Heart right ventricle (tissue), 16 donors: ENCODE data around the gene GTF2F2. TPM values are rescaled to one million over a fixed set of nuclear protein-coding genes. Genes with fewer than 3 reads are reported as not detected.

Experiments
- ATAC-seq, 8 donors: fragments of 200-7000 bp; cut with Tn5 transposase; one replicate each; pipeline ENCODE4 v1.9.1; 2020; ENCODE audit warnings: mild to moderate bottlenecking in 8 of 8, moderate library complexity in 8 of 8, moderate number of reproducible peaks in 1 of 8
- DNase-seq, 2 donors: peaks; one replicate each; pipeline ENCODE4 v3.0.0-alpha.2; 2020
- H3K27ac ChIP-seq, 10 donors: fragments of 200-600 bp; sonication (generic) in 2 of 10; one replicate each; pipeline versions ENCODE4 v1.5.0 to v1.8.0; 2020 to 2022; ENCODE audit warnings: mild to moderate bottlenecking in 3 of 10
- H3K27me3 ChIP-seq, 7 donors: fragments of 200-600 bp; one replicate each; pipeline ENCODE4 v1.8.0; 2021 to 2022; ENCODE audit warnings: mild to moderate bottlenecking in 2 of 7
- H3K36me3 ChIP-seq, 9 donors: fragments of 200-600 bp; sonication (generic) in 1 of 9; one replicate each; pipeline versions ENCODE4 v1.5.0 to v1.8.0; 2020 to 2022; ENCODE audit warnings: mild to moderate bottlenecking in 2 of 9
- H3K4me1 ChIP-seq, 9 donors: fragments of 200-600 bp; sonication (generic) in 1 of 9; one replicate each; pipeline versions ENCODE4 v1.5.0 to v1.8.0; 2020 to 2022; ENCODE audit warnings: mild to moderate bottlenecking in 4 of 9
- H3K4me3 ChIP-seq, 10 donors: fragments of 200-600 bp; sonication (generic) in 2 of 10; one replicate each; pipeline versions ENCODE4 v1.5.0 to v1.8.0; 2020 to 2022; ENCODE audit warnings: mild to moderate bottlenecking in 7 of 10, moderate library complexity in 2 of 10
- H3K9me3 ChIP-seq, 11 donors: fragments of 200-600 bp in 10 of 11; sonication (generic) in 2 of 11; one replicate each; pipeline versions ENCODE4 v1.5.0 to v1.8.0; 2013 to 2022; ENCODE audit warnings: mild to moderate bottlenecking in 2 of 11, control low read depth in 1 of 11, moderate library complexity in 1 of 11
- WGBS, 2 donors: extraction: QIAGEN DNeasy Blood & Tissue Kit; methylation state at CpG; one replicate each; pipeline ENCODE4 v1.1.7; 2013; ENCODE audit warnings: inconsistent platforms in 1 of 2; 5-methylcytosine and 5-hydroxymethylcytosine counted together
- intact Hi-C, 10 donors: fragments of 100-400 bp; cut with DNase I; formaldehyde crosslinking; loops; one replicate each; pipeline versions ENCODE4 v1.11.1 to v1.14.2; 2022
- polyA plus RNA-seq, 2 donors: library from polyadenylated mRNA; stranded (reverse); fragments of 200-250 nt; gene quantifications; one replicate each; pipeline ENCODE4 v1.2.3, GENCODE V29; 2013
- total RNA-seq, 10 donors: library from RNA; stranded (reverse); fragmentation: NEBNext Ultra II Directional in 3 of 10; extraction: Animal tissue kit (Norgen Biotek cat#: 25700) in 3 of 10; gene quantifications; one replicate each; pipeline versions ENCODE4 v1.2.1 to v1.2.4, GENCODE V29; 2021 to 2023
- TF ChIP-seq, protein P1 (sequence below), 9 donors: fragments of 200-600 bp; sonication (generic) in 2 of 9; IDR thresholded peaks; one replicate each; pipeline versions ENCODE4 v1.5.0 to v1.8.0; 2021 to 2022; ENCODE audit warnings: antibody characterized with exemption in 9 of 9, mild to moderate bottlenecking in 5 of 9, moderate library complexity in 1 of 9
- donor health status: Arrhythmogenic right ventricular cardiomyopathy.
- donor health status: ischemic (EF 13 %, LVEDD 7.1; RV severe dilation, severe dysfunction).
- donor health status: healthy with polysubstance abuse.
- donor health status: DM: no; HTN: yes; CAD: no.
- donor health status: DM: no; HTN: no; CAD: no.
- donor health status: ischemic (EF 25% LVEDD 6.9; RV normal size, moderate dysfunction).
- donor health status: ischemic (EF 25% LVEDD 5.7; RV mildly dilated, moderate dysfunction).
- donor health status: healthy.
- donor health status: DM: yes; HTN: yes; CAD: no.
- donor health status: Ischemic cardiomyopathy.
- donor health status: ischemic (EF 35%, LVEDD 5.7; RV mildly dilated, moderate dysfunction).
- donor health status: nonischemic (EF 11% LVEDD 7.7; RV severe dilation, severe dysfunction).
- donor health status: DM: yes; HTN: yes; CAD: no.
- donor health status: PGD.
- donor health status: ischemic (EF 29% LVEDD 5.4; RV normal size, mild dysfunction).
- donor health status: nonischemic (EF 23%, LVEDD 6.1; RV moderate dilation, normal function).

GTF2F2 gene
- total and polyA plus RNA-seq, 12 donors, result 15.8 to 24.9 (median 21.5) TPM

- TF ChIP-seq, protein P1, sequence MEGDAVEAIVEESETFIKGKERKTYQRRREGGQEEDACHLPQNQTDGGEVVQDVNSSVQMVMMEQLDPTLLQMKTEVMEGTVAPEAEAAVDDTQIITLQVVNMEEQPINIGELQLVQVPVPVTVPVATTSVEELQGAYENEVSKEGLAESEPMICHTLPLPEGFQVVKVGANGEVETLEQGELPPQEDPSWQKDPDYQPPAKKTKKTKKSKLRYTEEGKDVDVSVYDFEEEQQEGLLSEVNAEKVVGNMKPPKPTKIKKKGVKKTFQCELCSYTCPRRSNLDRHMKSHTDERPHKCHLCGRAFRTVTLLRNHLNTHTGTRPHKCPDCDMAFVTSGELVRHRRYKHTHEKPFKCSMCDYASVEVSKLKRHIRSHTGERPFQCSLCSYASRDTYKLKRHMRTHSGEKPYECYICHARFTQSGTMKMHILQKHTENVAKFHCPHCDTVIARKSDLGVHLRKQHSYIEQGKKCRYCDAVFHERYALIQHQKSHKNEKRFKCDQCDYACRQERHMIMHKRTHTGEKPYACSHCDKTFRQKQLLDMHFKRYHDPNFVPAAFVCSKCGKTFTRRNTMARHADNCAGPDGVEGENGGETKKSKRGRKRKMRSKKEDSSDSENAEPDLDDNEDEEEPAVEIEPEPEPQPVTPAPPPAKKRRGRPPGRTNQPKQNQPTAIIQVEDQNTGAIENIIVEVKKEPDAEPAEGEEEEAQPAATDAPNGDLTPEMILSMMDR (IDR thresholded peaks at IDR 0.05), result no peak
- no peak for DNase-seq
- no peak for ATAC-seq
- 85 to 88% methylated on average over 6 of the region's 6 CpGs for WGBS, 2 donors
- Histone ChIP-seq H3K4me1 (no peaks in the 10 kb centered on the region), H3K36me3 (no peaks in the 10 kb centered on the region), H3K9me3 (no peaks in the 10 kb centered on the region), H3K27ac (no peak overlapping the region), H3K27me3 (no peaks in the 10 kb centered on the region), H3K4me3 (no peak overlapping the region)
- intact Hi-C loops, result no loop called here
Observed at GRCh38 chr13:45082964-45083363, 37.3 kb upstream of the GTF2F2 start.

DNA sequence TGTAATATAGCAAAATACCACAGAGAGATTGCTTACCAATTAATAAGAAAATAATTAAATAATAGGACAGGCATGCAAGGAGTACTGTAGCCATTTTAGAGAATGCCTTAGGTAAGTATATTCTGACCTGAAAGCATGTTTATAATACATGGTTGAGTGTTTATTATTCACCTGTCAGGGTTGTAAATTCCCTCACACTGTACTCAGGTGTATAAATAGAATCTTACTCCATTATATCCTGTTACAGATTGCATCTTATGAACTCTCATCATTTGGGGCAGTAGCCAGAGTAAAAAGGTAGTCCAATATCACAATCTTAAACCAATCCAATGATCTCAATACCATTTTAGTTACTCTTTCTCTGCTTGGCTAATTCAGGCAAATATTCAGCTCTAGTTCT lies 35.8 kb upstream of the GTF2F2 start:
- H3K27ac ChIP-seq, result no peak overlapping the region
- ATAC-seq, result no peak

GRCh38 chr13:45086484-45086883 lies 33.8 kb upstream of the GTF2F2 start:
- no peak for ATAC-seq
- Histone ChIP-seq H3K4me3 (no peak overlapping the region), H3K9me3 (no peaks in the 10 kb centered on the region), H3K27ac (no peak overlapping the region), H3K27me3 (no peaks in the 10 kb centered on the region), H3K4me1 (no peaks in the 10 kb centered on the region), H3K36me3 (no peaks in the 10 kb centered on the region)
- DNase-seq, result no peak
- intact Hi-C loops, result no loop called here
- WGBS, 2 donors, result 84 to 90% methylated on average over 3 of the region's 3 CpGs
- TF ChIP-seq, protein P1 (IDR thresholded peaks at IDR 0.05), result no peak

More for the DNA sequence above, 35.8 kb upstream of the GTF2F2 start:
- H3K4me1 ChIP-seq, result no peaks in the 10 kb centered on the region
- H3K9me3 ChIP-seq, result no peaks in the 10 kb centered on the region
- no peaks in the 10 kb centered on the region for H3K36me3 ChIP-seq
- intact Hi-C loops, result no loop called here
- TF ChIP-seq, protein P1 (IDR thresholded peaks at IDR 0.05), result no peak
- no peak for DNase-seq
- H3K4me3 ChIP-seq, result no peak overlapping the region
- H3K27me3 ChIP-seq, result no peaks in the 10 kb centered on the region

- Histone ChIP-seq H3K4me1 (peaks cover 0 to 4% (median 0%) of the 10 kb centered on the region in 9 donors), H3K27ac (peak overlapping the region in 3 of 10 donors; percentile 26 to 55 (median 48)), H3K36me3 (no peaks in the 10 kb centered on the region), H3K4me3 (no peak overlapping the region), H3K27me3 (no peaks in the 10 kb centered on the region), H3K9me3 (no peaks in the 10 kb centered on the region)
- intact Hi-C loops, result no loop called here
- DNase-seq (peak in 1 of 2 donors; percentile 7), ATAC-seq (peak in 7 of 8 donors; percentile 38 to 92 (median 65))
- TF ChIP-seq, protein P1 (IDR thresholded peaks at IDR 0.05), result no peak
- 47 to 54% methylated on average over 2 of the region's 2 CpGs for WGBS, 2 donors
Observed at GRCh38 chr13:45092663-45093062, 27.6 kb upstream of the GTF2F2 start.
